Anterior cingulate cortex (tissue), 58 donors: ENCODE results near the gene GLYR1.
"Not testable (repeated sequence)": the region's sequence is repeated elsewhere in the genome, so short reads cannot be mapped to it uniquely, and the experiment has no call there.

Source experiments
- DNase-seq, 58 donors: peaks; one replicate each; lab custom pipeline; 2025; lab: John Stamatoyannopoulos, UW

Gene GLYR1

DNA sequence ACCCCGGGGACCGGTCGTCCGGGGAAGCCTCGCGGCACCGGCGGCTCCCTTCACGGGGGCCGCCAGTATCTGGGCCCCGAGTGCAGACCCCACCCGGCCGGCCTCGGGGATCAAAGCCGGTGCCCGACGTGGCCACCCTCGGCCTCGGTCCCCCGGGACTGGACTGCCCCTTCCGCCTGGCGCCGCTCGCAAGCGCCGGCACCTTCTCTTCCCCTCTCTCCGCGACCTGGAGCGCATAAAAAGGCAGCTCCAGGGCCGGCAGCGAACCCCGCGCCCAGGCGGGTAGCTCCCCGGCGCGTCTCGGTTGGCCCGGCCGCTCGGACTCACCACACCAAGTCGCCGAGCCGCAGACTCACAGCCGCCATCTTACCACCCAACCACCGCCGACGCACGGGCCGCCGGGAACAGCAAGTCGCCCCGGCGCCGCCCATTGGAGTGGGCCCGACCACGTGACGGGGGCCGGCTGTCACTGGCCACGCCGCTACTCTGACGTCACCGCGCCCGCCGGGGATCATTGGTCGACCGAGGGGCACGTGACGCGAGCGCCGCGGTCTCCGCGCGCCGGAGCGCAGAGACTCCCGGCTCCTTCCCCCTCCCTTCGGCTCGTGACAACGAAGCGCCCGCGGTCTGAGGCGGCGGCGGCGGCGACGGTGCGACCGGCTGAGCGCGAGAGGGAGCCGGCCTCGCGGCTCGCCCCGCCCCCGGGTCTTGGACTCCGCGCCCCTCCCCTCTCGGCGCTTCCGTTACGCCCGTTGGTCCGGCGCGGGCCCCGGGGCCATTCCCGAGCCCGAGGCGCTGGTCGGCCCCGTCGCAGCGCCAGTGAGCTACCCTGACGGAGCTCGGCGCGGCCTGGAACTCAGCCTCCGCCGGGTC is at the start of gene GLYR1, which contains the start of gene UBN1:
Gene GLYR1 (minus strand): TSS at position 388 of the 873 bp plus-strand sequence. CDS start 23 bp downstream, at position 365.
Gene UBN1 (plus strand): TSS at position 581 of the 873 bp plus-strand sequence. CDS start 5,437 bp downstream, outside the sequence.
- peak; percentile 74 to 100 (median 97) for DNase-seq

DNA sequence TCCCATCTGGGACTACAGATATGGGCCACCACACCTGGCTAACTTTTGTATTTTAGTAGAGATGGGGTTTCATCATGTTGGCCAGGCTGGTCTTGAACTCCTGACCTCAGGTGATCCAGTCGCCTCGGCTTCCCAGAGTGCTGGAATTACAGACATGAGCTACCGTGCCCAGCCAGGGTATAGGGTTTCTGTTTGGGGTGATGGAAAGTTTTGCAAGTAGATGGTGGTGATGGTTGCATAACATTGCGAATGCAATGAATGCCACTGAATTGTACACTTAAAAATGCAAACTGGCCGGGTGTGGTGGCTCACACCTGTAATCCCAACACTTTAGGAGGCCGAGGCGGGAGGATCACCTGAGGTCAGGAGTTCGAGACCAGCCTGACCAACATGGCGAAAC is 49.7 kb upstream of the GLYR1 start:
- DNase-seq: not testable (repeated sequence)

DNA sequence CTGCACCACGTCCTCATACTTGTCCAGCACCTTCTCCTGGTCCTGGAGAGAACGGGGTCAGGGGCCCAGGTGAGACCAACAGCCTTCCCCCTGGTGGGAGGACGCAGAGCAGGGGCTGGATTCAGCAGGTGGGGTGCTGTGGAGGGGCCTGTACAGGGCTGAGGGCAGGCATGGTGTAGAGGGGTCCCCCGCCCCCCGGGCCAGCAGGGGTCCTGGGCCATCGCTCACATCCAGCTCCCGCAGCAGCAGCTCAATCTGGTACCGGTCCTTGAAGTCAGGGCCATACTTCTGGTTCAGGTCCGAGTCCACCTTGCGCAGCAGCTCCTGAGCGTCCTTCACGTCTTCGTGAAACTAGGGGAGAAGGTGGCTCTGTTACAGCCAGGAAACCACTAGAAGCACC is 48.3 kb upstream of the GLYR1 start:
- no peak for DNase-seq

DNA sequence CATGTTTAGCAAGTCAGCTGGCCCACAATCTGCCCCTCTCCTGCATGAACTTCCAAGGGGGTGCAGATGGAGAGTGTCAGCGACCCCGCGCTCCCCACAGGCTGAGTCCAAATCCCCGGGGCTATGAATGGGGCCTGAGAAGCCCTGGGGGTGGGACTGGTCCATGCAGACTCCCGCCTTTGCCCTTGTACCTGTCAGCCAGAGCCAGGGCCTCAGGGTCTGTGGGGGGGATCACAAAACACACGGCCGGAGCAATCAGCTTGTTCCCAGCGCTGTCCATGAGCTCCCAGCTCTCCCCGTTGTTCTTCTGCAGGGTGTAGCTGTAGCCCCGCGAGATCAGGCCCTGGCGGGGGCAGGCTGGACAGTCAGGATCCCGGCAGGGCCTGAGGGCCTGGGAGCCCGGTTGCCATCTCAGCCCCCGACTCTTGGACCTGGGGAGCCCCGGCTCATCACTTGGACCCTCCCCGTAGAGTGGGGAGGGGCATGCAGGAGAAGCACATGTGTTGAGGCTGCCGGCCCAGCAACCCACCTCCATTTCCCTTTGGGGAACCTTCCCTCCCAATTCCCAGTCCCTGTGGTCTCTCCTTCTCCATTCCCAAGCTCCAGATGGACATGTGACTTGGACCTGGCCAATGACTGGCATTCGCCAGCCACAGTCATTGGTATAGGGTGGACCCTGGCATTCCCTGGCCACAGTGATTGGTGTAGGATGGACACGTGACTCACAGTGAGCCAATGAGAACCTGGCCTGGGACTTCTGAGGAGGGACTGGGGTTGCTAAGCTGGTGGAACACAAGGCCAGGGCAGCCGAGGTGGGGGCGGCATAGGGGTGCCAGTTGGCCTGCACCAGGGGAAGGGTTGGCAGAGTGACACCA is 47.4 kb upstream of the GLYR1 start:
- peak in 1 of 58 donors; percentile 13 for DNase-seq

DNA sequence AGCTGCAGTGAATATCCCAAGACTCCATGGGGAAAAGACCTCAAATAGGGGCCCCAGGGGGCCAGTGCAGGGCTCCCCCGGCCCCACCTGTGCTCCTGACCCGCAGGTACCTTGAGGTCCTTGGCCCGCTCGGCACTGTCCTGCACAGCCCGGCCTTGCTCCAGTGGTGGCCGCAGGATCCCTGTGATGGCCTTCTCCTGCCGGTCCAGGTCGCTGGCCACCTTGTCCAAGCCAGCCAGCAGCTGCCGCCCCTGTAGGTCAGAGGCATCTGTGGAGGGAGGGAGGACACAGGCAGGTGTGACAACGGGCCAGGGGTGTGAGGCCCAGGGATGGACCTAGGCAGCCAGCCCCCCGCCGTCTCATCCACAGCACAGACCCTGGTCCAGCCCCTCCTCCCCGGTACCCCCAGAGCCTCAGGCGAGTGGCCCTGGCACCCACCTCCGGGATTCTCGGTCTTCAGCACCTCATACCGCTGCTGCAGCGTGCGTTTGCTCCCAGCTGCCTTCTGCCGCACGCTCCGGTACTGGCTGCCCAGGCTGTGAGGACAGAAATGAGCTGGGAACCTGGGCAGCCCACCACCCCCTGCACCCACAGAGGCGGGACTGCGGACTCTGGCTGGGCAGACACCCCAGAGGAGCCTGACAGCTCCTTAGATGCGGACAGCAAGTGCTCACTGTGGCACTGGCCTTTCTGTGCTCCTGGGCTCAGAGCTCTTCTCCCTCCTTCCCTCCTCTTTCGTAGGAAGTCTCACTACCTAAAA is 46.2 kb upstream of the GLYR1 start:
- DNase-seq: no peak

DNA sequence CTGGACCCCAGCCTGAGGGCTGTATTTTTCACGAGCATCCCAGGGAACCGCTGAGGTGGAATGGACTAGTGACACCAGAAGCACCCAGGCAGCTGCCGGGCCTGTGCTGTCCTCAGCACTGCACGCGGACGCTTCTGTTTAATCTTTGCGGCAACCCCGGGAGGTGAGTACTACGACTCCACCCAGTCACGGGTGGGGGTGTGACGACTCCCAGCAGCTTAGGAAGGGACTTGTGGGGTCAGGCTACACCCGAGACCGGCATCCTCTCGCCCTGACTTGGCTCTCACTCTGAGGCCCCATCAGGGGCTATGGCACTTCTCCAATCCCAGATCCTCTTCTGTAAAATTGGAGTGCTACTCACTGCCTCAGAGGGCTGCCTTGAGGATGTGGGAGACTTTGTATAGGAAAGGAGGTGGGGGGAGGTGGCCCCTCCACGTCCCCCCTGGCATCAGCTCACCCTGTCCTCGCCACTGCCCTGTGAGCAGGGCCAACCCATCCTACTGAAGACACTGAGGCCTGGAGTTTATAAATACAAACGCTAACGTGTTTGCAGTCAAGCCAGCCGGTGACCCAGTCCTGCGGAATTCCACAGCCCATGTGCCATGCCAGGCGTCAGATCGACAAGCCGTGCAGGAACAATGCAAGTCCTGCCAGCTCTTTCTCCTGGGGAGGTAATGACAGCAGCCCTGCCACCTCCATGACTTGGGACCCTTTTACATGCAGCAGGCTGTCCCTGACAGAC is 45.4 kb upstream of the GLYR1 start:
- DNase-seq: no peak

DNA sequence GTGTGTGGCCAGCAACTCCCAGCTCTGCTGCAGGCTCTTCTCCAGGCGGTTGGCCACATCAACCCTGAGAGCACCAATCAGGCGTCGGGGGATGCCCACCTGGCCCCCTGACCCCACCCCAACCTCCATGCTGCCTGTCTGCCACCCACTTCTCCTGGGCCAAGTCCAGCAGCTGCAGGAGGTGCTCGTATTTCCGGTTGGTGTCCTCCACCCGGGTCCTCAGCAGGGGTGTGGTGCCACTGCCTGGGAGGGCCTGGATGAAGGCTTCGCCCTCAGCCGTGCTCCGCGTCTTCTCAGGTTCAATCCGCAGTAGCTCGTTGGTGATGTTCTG is 44.8 kb upstream of the GLYR1 start:
- no peak for DNase-seq

DNA sequence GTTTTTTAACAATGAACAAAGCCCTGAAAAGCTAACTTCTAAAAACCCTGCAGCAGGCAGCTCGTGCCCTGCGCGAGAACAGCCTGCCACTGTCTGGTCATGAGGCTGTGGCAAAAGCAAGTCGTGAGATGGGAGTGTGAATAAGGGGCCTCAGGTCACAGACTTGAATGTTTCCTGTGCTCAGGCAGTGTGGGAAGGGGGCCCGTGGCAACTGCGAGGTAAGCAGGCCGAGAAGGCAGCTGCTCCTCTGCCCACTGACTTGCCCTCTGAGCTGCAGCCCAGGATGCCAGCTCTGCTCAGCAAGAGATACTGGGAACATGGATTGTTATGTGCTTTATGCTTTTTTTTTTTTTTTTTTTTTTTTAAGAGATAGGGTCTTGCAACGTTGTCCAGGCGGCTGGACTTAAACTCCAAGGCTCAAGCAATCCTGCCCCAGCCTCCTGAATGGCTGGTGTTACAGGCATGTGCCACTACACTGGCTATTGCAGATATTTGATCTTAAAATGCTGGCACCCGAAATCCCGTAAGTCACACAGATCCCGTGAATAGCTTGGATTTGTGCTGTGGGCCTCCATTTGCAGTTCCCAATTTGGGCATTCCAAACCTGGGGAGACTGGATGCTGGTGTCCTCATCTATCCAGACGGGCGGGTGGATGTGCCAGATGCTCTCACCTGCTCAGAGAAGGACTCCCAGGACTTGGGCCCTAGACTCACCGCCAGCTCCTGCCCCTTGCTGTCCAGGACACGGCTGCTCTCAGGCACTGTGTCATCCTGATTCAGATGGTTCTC is 44.2 kb upstream of the GLYR1 start:
- no peak for DNase-seq

DNA sequence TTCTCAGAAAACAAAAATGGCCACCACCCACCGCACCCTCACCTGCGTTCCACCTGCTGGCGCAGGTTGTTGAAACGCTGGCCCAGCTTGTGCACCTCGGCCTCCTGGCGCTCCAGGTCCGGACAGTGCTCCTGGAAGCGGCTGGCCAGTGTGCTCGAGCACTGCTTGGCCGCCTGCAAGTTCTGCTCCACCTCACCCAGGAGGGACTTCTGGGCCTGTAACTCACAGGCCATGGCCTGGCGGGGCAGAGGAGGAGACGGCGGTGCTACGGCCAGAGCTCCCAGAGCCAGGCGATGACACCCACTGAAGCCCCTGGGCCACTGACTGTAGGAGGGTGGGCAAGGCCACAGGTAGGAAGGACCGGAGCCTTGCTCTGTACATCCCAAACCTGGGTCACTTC is 43.6 kb upstream of the GLYR1 start:
- DNase-seq: no peak

DNA sequence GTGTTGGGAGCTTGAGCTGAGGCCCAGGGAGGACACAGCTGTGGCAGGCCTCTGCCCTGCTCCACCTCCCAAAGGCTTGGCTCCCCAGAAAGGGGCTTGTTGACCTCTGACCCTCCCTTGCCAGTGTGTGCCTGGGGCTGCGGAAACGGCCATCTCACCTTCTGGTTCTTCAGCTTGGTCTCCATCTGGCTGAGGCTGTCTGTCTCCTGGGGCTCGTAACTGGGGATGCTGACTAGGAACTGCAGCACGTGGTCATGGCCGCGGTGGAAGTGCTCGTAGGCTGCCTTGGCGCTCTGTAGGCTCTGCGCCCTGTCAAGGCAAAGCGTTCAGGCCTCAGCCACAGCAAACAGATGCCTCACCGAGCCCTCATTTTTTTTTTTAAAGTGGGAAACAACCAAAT is 42.9 kb upstream of the GLYR1 start:
- no peak for DNase-seq

DNA sequence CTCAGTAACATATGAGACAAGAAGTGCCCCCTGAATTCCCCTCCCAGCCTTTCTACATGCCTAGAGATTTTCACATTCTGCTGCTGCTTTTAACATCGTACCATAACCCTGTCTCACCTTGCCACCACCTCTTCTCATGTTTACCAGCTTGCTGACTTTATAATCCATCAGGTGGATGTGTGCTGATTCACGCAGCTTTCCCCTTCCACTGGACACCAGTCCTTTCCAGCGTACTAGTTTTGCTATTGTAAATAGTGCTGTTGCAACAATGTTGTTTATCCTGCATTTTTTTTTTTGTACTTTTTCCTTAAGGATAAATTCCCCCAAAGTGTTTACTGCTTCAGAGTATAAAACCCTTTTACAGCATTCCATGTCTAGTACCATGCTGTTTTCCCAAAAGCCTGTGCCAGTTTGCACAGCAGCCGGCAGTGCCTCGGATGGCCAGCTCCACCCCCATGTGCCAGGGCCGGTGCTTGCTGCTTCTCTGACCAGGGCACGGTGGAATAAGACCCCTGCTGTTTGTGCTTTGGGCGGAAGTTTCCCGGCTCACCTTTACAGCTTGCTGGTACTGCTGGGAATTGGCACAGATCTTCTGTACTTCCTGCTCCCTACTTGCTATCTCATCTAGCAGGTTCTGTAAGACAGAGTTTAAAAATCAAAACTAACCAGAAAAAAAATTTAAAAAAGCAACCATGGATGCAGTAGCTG is 41.5 kb upstream of the GLYR1 start:
- no peak for DNase-seq

DNA sequence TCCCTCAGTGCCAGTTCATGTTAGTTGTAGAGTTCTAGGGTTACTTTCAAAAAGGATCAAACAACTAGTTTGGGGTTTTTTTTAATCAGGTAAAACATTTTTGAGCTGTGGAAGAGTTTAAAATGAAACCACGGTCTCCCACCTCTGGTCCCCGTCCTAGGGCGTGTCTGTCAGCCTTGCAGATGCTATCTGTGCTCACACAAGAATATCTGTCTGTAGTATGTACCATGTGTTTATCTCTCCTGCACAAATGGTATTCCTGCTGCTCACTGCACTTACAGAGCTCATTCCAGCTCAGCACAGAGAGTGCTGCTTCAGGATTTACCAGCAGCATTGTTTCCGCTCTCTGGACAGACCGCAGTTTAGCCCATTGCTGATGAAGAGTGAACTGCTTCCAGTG is 39.1 kb upstream of the GLYR1 start:
- DNase-seq: no peak

DNA sequence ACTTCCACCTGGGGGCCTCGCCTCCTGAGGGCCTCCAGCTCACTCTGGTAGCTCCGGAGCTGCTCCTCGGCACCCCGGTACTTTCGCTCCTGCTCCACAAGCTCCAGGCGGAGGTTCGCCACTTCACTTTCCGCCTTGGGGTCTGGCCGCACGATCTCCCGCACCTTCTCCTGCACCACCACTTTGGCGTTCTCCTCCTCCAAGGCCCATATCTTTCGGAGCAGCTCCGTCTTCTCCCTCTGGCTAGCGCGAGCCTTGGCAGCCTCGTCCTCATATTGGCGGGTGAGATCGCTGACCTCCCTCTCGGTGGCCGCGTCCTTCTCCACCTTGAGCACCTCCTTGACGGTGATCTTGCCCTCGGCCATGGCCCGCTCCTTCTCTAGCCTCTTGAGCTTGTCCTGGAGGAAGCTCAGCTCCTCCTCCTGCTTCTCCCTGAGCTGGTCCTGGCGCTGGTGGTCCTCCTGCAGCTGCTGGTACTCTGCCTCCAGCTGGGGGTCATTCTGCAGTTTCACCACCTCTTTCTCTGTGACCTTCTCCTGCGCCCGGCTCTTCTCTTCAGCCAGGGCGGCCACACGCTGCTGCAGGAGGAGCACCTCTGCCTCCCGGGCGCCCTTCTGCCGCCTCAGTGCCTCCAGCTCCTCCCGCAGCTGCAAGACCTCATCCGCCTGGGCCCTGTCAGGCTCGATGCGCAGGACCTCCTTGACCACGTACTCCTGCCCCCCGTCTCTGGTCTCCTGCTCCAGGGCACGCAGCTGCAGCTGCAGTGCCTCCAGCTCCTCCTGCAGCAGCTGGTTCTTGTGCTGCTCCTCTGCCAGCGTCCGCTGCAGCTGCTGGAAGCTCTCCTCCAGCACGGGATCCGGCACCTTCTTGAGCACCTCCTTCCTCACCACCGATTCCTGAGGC is 38.1 kb upstream of the GLYR1 start:
- DNase-seq: no peak

DNA sequence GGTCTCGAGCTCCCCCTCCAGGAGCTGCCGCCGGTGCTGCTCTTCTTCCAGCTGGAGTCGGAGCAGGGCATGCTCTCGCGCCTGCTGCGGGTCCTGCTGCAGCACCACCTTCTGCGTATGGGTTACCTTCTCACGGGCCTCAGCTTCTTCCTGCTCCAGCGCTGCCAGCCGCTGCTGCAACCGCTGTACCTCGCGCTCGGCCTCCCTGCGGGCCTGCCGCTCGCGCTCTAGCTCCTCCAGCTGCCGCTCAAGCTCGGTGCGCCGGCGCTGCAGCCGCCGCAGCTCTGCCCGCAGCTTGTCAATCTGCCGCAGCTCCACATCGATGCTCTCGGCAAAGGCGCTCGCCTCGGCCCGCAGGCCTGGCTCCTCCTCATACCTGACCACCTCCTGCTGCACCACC is 37.1 kb upstream of the GLYR1 start:
- DNase-seq: no peak

DNA sequence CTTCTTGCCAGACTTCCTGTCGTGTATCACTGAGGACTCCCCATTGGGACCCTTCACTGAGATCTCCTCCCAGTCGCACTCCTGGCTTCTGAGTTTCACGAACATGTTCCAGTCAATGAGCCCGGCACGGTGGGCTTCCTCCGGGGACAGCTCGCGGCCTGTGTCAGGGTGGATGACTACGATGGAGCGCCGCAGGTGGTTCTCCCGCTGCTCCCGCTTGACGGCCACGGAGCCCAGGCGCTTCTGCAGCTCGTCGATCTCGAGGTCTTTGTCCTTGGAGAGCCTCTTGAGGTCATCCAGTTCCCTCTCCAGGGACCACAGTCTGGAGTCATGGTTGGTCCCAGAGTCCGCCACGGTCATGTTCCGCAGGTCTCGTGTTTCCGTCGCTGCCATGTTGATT is 36.4 kb upstream of the GLYR1 start:
- no peak for DNase-seq

DNA sequence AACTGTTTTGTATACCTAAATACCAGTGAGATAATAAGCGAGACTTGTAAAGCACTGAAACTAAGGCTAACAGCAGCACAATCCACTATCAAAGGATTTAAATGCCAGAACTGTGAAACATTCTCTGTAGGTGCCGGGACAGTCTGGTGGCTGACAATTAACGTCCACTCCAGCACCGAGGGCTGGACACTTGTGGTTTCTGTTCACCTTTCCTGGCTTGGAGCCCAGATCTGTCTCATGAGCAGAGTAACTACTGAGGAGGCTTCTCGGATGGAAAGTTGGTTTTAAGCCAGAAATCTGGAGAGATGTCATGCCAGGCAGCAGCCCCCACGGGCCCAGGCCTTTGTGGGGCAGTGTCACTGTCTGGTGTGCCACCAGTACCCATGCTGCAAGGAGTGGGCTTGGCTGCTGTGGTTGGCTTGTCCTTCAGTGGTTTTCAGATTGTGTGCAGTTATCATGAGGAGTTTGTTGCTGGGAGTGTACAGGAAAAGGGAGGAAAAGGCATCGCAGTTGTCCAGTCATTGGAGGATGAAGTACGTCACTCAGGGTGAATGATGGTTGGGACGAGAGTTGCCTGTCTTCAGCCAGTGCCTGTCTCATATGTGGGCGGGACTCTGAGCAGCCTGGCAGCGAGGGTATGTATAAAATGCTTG is 35.7 kb upstream of the GLYR1 start:
- peak in 2 of 58 donors; percentile 6 to 7 for DNase-seq
